ENCODE results near the gene STRN4. TPM values are rescaled to one million over a fixed set of nuclear protein-coding genes. Genes with fewer than 3 reads are reported as not detected.

Gene STRN4, protein sequence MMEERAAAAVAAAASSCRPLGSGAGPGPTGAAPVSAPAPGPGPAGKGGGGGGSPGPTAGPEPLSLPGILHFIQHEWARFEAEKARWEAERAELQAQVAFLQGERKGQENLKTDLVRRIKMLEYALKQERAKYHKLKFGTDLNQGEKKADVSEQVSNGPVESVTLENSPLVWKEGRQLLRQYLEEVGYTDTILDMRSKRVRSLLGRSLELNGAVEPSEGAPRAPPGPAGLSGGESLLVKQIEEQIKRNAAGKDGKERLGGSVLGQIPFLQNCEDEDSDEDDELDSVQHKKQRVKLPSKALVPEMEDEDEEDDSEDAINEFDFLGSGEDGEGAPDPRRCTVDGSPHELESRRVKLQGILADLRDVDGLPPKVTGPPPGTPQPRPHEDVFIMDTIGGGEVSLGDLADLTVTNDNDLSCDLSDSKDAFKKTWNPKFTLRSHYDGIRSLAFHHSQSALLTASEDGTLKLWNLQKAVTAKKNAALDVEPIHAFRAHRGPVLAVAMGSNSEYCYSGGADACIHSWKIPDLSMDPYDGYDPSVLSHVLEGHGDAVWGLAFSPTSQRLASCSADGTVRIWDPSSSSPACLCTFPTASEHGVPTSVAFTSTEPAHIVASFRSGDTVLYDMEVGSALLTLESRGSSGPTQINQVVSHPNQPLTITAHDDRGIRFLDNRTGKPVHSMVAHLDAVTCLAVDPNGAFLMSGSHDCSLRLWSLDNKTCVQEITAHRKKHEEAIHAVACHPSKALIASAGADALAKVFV
- total RNA-seq, result 43.7 and 73.4 TPM in 2 replicates

GRCh38 chr19:46746281-46747057 lies at the start of gene STRN4:
TSS of gene STRN4 (minus strand) at chr19:46746450. CDS start at chr19:46746430, 20 bp downstream.

GRCh38 chr19:46788262-46788967 lies 42.2 kb upstream of the STRN4 start, which contains the start of gene SLC1A5:
TSS of gene SLC1A5 (minus strand) at chr19:46788594. CDS start at chr19:46787965, 629 bp downstream.

DNA sequence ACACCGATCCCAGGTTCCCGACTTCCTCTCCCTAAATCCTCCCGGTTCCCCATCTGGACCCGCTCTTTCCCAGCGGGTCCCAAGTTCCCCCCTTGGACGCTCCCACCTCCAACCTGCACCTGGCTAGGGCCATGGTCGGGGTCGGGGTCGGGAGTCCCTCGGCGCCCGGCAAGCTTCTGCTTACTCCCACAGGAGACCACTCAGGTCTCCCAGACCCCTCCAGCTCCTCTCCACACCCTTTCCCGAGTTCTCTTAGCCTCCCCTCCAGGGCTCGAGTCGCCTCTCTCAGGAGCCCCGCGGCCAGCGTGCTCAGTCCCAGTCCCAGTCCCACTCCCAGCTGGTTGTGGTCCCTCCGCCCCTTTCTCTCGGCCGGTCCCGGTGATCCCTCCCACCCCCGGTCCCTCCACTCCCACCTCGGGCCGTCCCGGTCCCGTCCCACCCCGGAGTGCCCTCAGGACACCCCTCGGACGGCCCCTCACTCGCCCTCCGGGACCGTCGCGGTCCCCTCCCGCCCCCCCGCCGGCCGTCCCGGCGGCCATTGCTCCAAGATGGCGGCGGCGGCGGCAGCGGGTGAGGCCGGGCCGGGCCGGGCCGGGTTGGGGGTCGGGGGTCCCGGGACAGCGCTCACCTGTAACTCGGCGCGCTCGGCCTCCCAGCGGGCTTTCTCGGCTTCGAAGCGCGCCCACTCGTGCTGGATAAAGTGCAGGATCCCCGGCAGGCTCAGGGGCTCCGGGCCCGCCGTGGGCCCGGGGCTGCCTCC lies 549 bp downstream of the STRN4 start, which contains the start of gene FKRP:
Gene FKRP (plus strand): TSS at position 537 of the 760 bp plus-strand sequence. CDS start 9,394 bp downstream, outside the sequence.

GRCh38 chr19:46717034-46717715 lies 29.1 kb downstream of the STRN4 start, which contains the start of gene PRKD2:
TSS of gene PRKD2 (minus strand) at chr19:46717114. CDS start at chr19:46716370, 744 bp downstream.

Other genes with a start within 250 kb of the STRN4 start
- gene CALM3, start 145.1 kb downstream of the STRN4 start, total RNA-seq, result 146 and 342 TPM in 2 replicates
- 6.8 and 9.1 TPM in 2 replicates for gene PTGIR, start 121.4 kb downstream of the STRN4 start, total RNA-seq
- not detected in 2 replicates for gene GNG8, start 110.2 kb downstream of the STRN4 start, total RNA-seq
- gene DACT3, start 85.3 kb downstream of the STRN4 start, total RNA-seq, result 2.2 and 5.0 TPM in 2 replicates
- gene PRKD2, start 29.3 kb downstream of the STRN4 start, total RNA-seq, result 11.0 and 28.1 TPM in 2 replicates
- 30.0 and 34.6 TPM in 2 replicates for gene FKRP, start 393 bp downstream of the STRN4 start, total RNA-seq
- gene SLC1A5, start 42.1 kb upstream of the STRN4 start, total RNA-seq, result 153 and 200 TPM in 2 replicates
- gene AP2S1, start 104.4 kb upstream of the STRN4 start, total RNA-seq, result 184 and 247 TPM in 2 replicates
- gene ARHGAP35, start 114.5 kb upstream of the STRN4 start, total RNA-seq, result 33.9 and 46.8 TPM in 2 replicates